ENCODE measurements around the gene FBXO2.

DNA sequence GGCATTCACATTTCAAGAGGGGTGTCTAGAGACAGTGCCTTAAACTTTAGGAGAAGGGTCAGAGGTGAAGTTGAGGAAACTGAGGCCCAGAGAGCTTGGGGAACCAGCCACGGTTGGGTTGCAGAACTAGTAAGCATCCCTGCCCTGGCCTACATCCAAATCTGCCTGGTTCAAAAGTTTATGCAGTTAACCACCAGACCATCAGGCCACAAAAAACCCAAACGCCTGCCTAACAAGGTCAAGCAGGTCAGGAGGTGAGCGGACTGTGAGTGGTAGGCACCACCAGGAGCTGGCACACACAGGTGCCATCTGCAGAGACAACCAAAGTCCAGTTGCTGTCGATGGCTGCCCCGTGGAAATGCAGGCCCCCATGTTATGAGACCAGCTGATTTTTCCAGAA, 51.2 kb downstream of the FBXO2 start:
- TF ChIP-seq POLR2A (IDR thresholded peaks at IDR 0.05) = no peak
- TF ChIP-seq, protein P1, sequence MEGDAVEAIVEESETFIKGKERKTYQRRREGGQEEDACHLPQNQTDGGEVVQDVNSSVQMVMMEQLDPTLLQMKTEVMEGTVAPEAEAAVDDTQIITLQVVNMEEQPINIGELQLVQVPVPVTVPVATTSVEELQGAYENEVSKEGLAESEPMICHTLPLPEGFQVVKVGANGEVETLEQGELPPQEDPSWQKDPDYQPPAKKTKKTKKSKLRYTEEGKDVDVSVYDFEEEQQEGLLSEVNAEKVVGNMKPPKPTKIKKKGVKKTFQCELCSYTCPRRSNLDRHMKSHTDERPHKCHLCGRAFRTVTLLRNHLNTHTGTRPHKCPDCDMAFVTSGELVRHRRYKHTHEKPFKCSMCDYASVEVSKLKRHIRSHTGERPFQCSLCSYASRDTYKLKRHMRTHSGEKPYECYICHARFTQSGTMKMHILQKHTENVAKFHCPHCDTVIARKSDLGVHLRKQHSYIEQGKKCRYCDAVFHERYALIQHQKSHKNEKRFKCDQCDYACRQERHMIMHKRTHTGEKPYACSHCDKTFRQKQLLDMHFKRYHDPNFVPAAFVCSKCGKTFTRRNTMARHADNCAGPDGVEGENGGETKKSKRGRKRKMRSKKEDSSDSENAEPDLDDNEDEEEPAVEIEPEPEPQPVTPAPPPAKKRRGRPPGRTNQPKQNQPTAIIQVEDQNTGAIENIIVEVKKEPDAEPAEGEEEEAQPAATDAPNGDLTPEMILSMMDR (IDR thresholded peaks at IDR 0.05) = no peak
- no peak for TF ChIP-seq EP300 (IDR thresholded peaks at IDR 0.05)
- TF ChIP-seq POLR2AphosphoS5 (IDR thresholded peaks at IDR 0.05) = no peak

Measured in suprapubic skin (tissue), 4 donors.